Neural progenitor cell (in vitro differentiated cells): Measurements from ENCODE around the gene WSCD1. TPM values are rescaled to one million over a fixed set of nuclear protein-coding genes. Genes with fewer than 3 reads are reported as not detected.

Experiments used
- DNase-seq: peaks from one replicate; pipeline ENCODE4 v3.0.0-alpha.2; 2016; ENCODE audit warnings: low spot score
- H2AFZ ChIP-seq: fragments of 200-600 bp; sonication (generic); replicated peaks from 2 replicates; pipeline ENCODE4 v1.6.1; 2016; ENCODE audit warnings: antibody characterized with exemption
- H3F3A ChIP-seq: fragments of 200-600 bp; sonication (generic); 2 replicates; pipeline ENCODE4 v1.6.1; 2016; ENCODE audit warnings: antibody characterized with exemption, low read depth
- H3K27ac ChIP-seq: fragments of 200-600 bp; sonication (generic); 2 replicates; pipeline ENCODE4 v1.5.1; 2016; ENCODE audit warnings: mild to moderate bottlenecking
- H3K27me3 ChIP-seq: fragments of 200-600 bp; sonication (generic); 2 replicates; pipeline ENCODE4 v1.6.1; 2016; ENCODE audit warnings: mild to moderate bottlenecking, moderate library complexity
- H3K36me3 ChIP-seq: fragments of 200-600 bp; sonication (generic); 2 replicates; pipeline ENCODE4 v1.5.1; 2016
- H3K4me1 ChIP-seq: fragments of 200-600 bp; sonication (generic); 2 replicates; pipeline ENCODE4 v1.6.1; 2016; ENCODE audit warnings: mixed run types
- H3K4me2 ChIP-seq: fragments of 200-600 bp; sonication (generic); 2 replicates; pipeline ENCODE4 v1.6.1; 2016
- H3K4me3 ChIP-seq: fragments of 200-600 bp; sonication (generic); 2 replicates; pipeline ENCODE4 v1.5.1; 2016
- H3K79me2 ChIP-seq: fragments of 200-600 bp; sonication (generic); 2 replicates; pipeline ENCODE4 v1.6.1; 2016; ENCODE audit warnings: low read depth
- H3K9ac ChIP-seq: fragments of 200-600 bp; sonication (generic); 2 replicates; pipeline ENCODE4 v1.6.1; 2016
- H3K9me3 ChIP-seq: fragments of 200-600 bp; sonication (generic); 2 replicates; pipeline ENCODE4 v1.5.1; 2016; ENCODE audit warnings: low read depth
- H4K20me1 ChIP-seq: fragments of 200-600 bp; sonication (generic); 2 replicates; pipeline ENCODE4 v1.6.1; 2016; ENCODE audit warnings: low read depth
- H3K27ac Mint-ChIP-seq: 3 replicates; pipeline ENCODE4 v1.8.0; 2021; ENCODE audit warnings: mixed read lengths
- H3K27me3 Mint-ChIP-seq: 2 replicates; pipeline ENCODE4 v1.8.0; 2022; ENCODE audit warnings: low read depth, mild to moderate bottlenecking, inconsistent platforms, moderate library complexity, mixed read lengths; ENCODE audit not compliant: insufficient read depth
- H3K36me3 Mint-ChIP-seq: 3 replicates; pipeline ENCODE4 v1.8.0; 2021; ENCODE audit warnings: mixed read lengths
- H3K4me1 Mint-ChIP-seq: 3 replicates; pipeline ENCODE4 v1.8.0; 2021; ENCODE audit warnings: mixed read lengths
- H3K4me3 Mint-ChIP-seq: 3 replicates; pipeline ENCODE4 v1.8.0; 2021; ENCODE audit warnings: mild to moderate bottlenecking, moderate library complexity, mixed read lengths
- H3K9me3 Mint-ChIP-seq: 3 replicates; pipeline ENCODE4 v1.8.0; 2020; ENCODE audit warnings: mixed read lengths
- EZH2 ChIP-seq: fragments of 200-600 bp; sonication (generic); IDR thresholded peaks from 2 replicates; pipeline ENCODE4 v1.6.1; 2017; ENCODE audit warnings: antibody characterized with exemption, mild to moderate bottlenecking, moderate library complexity
- EZH2phosphoT487 ChIP-seq: fragments of 200-600 bp; sonication (generic); IDR thresholded peaks from 2 replicates; pipeline ENCODE4 v1.6.1; 2017; ENCODE audit warnings: antibody characterized with exemption
- total RNA-seq: library from RNA; depleted of rRNA; stranded (reverse); fragments of >200 nt; gene quantifications from 2 replicates; pipeline ENCODE4 v1.2.3, GENCODE V29; 2015; ENCODE audit warnings: low replicate concordance
- TF ChIP-seq, protein P1 (sequence below): fragments of 200-600 bp; sonication (generic); IDR thresholded peaks from 2 replicates; pipeline ENCODE4 v1.5.1; 2017; ENCODE audit warnings: antibody characterized with exemption, mild to moderate bottlenecking

The WSCD1 gene
- total RNA-seq, 1 donor from 2014 or later: 20.2 TPM

DNA sequence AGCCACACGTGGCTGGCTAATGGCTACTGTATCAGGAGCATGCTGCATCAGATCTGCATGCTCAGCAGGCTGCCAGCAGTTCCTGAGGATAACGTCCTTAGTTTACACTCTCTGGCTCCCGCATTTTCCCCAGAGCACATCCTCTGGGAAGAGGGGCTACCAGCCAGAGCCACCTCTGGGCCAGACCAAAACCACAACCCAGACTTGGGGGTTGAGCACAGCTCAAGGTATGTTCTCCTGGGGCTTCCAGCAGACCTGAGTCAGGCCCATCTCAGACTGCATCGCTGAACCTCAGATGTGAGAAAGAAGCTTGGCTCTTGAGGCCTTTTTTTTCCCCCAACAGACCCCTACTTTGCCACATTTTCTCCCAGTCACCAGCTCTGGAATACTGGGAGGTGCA is 23.7 kb upstream of the WSCD1 start:
- Histone ChIP-seq H3K27ac (no peak overlapping the region), H3F3A (no peaks in the 10 kb centered on the region), H2AFZ (no peak overlapping the region), H3K27me3 (no peaks in the 10 kb centered on the region), H3K4me1 (no peaks in the 10 kb centered on the region), H3K9me3 (no peaks in the 10 kb centered on the region), H3K79me2 (no peaks in the 10 kb centered on the region), H3K36me3 (no peaks in the 10 kb centered on the region), H3K4me2 (no peak overlapping the region), H3K9ac (no peak overlapping the region), H3K4me3 (no peak overlapping the region), H4K20me1 (no peaks in the 10 kb centered on the region)
- Mint-ChIP-seq H3K4me3 (no peak overlapping the region), H3K27ac (no peak overlapping the region), H3K4me1 (peaks cover 18% of the 10 kb centered on the region), H3K9me3 (no peaks in the 10 kb centered on the region), H3K36me3 (no peaks in the 10 kb centered on the region), H3K27me3 (peaks cover 8% of the 10 kb centered on the region)
- DNase-seq: no peak
- no peak for TF ChIP-seq EZH2
- TF ChIP-seq, protein P1, sequence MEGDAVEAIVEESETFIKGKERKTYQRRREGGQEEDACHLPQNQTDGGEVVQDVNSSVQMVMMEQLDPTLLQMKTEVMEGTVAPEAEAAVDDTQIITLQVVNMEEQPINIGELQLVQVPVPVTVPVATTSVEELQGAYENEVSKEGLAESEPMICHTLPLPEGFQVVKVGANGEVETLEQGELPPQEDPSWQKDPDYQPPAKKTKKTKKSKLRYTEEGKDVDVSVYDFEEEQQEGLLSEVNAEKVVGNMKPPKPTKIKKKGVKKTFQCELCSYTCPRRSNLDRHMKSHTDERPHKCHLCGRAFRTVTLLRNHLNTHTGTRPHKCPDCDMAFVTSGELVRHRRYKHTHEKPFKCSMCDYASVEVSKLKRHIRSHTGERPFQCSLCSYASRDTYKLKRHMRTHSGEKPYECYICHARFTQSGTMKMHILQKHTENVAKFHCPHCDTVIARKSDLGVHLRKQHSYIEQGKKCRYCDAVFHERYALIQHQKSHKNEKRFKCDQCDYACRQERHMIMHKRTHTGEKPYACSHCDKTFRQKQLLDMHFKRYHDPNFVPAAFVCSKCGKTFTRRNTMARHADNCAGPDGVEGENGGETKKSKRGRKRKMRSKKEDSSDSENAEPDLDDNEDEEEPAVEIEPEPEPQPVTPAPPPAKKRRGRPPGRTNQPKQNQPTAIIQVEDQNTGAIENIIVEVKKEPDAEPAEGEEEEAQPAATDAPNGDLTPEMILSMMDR: no peak
- TF ChIP-seq EZH2phosphoT487: no peak

DNA sequence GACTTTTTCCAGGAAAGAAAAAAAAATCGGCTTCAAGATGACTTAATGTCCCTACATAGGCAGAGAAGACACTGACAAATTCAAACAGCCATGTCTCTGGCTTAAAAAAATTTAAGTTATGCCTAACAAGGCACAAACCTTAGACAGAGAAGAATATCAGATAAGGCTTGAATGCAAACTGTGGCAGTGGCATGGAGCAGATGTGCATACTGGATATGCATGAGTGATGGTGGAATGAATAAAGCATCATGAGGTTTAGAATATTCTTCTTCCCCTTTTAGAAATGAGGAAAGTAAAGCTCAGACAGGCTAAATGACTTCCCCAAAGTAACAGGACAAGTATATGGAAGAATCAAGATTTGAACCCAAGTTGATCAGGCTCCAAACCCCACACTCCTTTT is 23.2 kb upstream of the WSCD1 start:
- no peak overlapping the region for H3K27ac Mint-ChIP-seq
- Histone ChIP-seq H3K36me3 (no peaks in the 10 kb centered on the region), H3K79me2 (no peaks in the 10 kb centered on the region), H3K4me1 (no peaks in the 10 kb centered on the region), H3K9ac (no peak overlapping the region), H3K4me3 (no peak overlapping the region), H4K20me1 (no peaks in the 10 kb centered on the region), H3F3A (no peaks in the 10 kb centered on the region), H3K27ac (no peak overlapping the region), H2AFZ (no peak overlapping the region), H3K27me3 (no peaks in the 10 kb centered on the region), H3K9me3 (no peaks in the 10 kb centered on the region), H3K4me2 (no peak overlapping the region)
- TF ChIP-seq EZH2 (no peak), EZH2phosphoT487 (no peak)
- TF ChIP-seq, protein P1: no peak
- no peak for DNase-seq
- H3K27me3 Mint-ChIP-seq: peaks cover 8% of the 10 kb centered on the region
- peaks cover 18% of the 10 kb centered on the region for H3K4me1 Mint-ChIP-seq
- no peaks in the 10 kb centered on the region for H3K36me3 Mint-ChIP-seq
- H3K9me3 Mint-ChIP-seq: peaks cover 3% of the 10 kb centered on the region
- H3K4me3 Mint-ChIP-seq: no peak overlapping the region

DNA sequence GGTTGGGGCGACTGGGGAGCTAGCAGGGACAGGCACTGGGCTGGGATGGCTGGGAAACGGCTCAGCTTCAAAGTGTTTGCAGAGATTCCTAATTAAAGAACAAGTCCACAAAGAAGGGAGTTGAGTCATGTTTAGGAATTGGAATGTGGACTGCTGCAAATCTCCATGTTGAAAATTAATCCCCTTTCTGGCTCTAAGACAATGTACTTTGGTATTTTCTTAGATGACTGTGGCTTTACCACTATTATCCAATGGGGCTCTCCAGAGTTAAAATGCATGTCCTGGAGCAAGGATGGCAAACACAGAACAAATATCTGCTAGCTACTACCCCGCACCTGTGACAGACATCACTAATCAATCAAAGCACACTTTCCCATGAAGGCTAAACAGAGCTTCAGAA is 22.2 kb upstream of the WSCD1 start:
- Histone ChIP-seq H3K79me2 (no peaks in the 10 kb centered on the region), H3K4me1 (no peaks in the 10 kb centered on the region), H4K20me1 (no peaks in the 10 kb centered on the region), H3K4me3 (no peak overlapping the region), H3K9me3 (no peaks in the 10 kb centered on the region), H3K27ac (no peak overlapping the region), H3K9ac (no peak overlapping the region), H3F3A (no peaks in the 10 kb centered on the region), H3K36me3 (no peaks in the 10 kb centered on the region), H3K4me2 (no peak overlapping the region), H3K27me3 (no peaks in the 10 kb centered on the region), H2AFZ (no peak overlapping the region)
- H3K9me3 Mint-ChIP-seq: peaks cover 3% of the 10 kb centered on the region
- H3K27me3 Mint-ChIP-seq: peaks cover 9% of the 10 kb centered on the region
- no peak overlapping the region for H3K4me3 Mint-ChIP-seq
- H3K36me3 Mint-ChIP-seq: no peaks in the 10 kb centered on the region
- peaks cover 12% of the 10 kb centered on the region for H3K4me1 Mint-ChIP-seq
- peak overlapping the region; percentile 67 for H3K27ac Mint-ChIP-seq
- no peak for TF ChIP-seq EZH2phosphoT487
- TF ChIP-seq, protein P1: no peak
- TF ChIP-seq EZH2: no peak
- DNase-seq: no peak
